Dermis lymphatic vessel endothelial cell (primary cell): ENCODE measurements around the gene TCAIM. TPM values are rescaled to one million over a fixed set of nuclear protein-coding genes. Genes with fewer than 3 reads are reported as not detected.

Source experiments
- total RNA-seq: library from RNA; depleted of rRNA; stranded (reverse); fragments of >200 nt; gene quantifications from 2 replicates; pipeline ENCODE4 v1.2.1, GENCODE V29; 2014

The TCAIM gene
- 19.9 and 24.3 TPM in 2 replicates for total RNA-seq

DNA sequence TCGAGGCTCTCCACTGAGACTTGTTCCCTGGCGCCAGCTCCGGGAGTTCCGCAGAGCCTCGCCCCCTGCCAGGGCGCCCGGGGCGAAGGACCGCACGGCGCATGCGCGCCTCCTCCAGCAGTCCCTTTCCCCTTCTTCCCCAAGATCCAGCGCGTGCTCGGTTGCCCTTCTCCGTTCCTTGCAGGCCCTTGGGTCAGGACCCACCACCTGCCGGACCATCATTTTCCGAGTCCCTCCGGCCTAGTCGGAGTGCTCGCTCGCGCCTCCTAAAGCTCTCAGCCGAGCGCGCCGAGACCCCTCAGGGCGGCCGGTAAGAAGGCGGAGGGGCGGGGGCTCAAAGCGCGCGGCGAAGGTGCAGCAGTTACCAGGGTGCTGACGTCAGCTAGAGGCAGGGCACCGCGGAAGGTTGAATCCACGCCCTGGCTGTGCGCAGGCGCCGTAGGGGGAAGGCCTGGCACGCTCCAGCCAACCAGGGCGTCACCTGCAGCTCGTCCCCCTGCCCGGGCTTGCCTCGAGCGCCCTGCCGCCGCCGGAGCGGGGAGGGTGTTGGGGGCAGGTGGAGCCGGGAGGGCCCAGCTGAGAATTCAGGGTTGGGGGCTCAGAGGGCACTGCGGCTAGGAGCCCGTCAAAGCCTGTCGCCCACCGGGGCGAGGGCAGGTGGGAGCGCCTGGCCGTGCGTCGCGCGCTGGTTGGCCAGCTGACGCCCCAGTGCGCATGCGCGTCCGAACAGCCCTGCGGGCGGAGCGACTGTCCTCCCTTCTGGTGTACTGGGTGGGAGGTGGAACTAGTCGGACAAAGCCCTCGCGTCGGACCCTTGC lies at the start of gene TCAIM:
TSS of gene TCAIM (plus strand) at position 757 of the 818 bp plus-strand sequence. CDS start 16,017 bp downstream, outside the sequence.

Other genes with a start within 250 kb of the TCAIM start
- not detected in 2 replicates for gene TOPAZ1, start 96.9 kb upstream of the TCAIM start, total RNA-seq
- 7.9 and 9.2 TPM in 2 replicates for gene ZNF445, start 138.9 kb downstream of the TCAIM start, total RNA-seq
- gene ZKSCAN7, start 216.4 kb downstream of the TCAIM start, total RNA-seq, result 0.87 and 2.2 TPM in 2 replicates
- gene ZNF660, start 246.2 kb downstream of the TCAIM start, total RNA-seq, result under 0.01 and 0.26 TPM in 2 replicates